Sigmoid colon (tissue), 3 donors: ENCODE results near the gene CES3.

Experiments
- CTCF ChIP-seq, 4 experiments: fragments of 450-650 bp in 3 of 4; fragments of 200-600 bp in 1 of 4; IDR thresholded peaks; one replicate each; pipeline ENCODE4 v1.5.1; 2016 to 2019; ENCODE audit warnings: antibody characterized with exemption in 4 of 4, mild to moderate bottlenecking in 3 of 4, moderate library complexity in 2 of 4
- POLR2A ChIP-seq, 2 donors: fragments of 450-650 bp; IDR thresholded peaks; one replicate each; pipeline ENCODE4 v1.6.1; 2016; ENCODE audit warnings: antibody characterized with exemption in 2 of 2, mild to moderate bottlenecking in 2 of 2, moderate library complexity in 2 of 2

GRCh38 chr16:66970775-66971720 lies 10.0 kb downstream of the CES3 start:
- TF ChIP-seq POLR2A (IDR thresholded peaks at IDR 0.05) (no peak), CTCF (IDR thresholded peaks at IDR 0.05) (no peak)
